ENCODE measurements around the gene GAGE12E.
"Not testable (repeated sequence)": the region's sequence is repeated elsewhere in the genome, so short reads cannot be mapped to it uniquely, and the experiment has no call there.

- TF ChIP-seq POLR2A, CTCF, POLR2AphosphoS5 (IDR thresholded peaks at IDR 0.05): not testable (repeated sequence)
These were observed 28.6 kb downstream of the GAGE12E start, which contains the start of gene GAGE12H for GRCh38 chrX:49579649-49580048.
